GM21825 (cell line): ENCODE results near the gene LRMDA.

ENCODE experiments used
- ATAC-seq: cut with Tn5 transposase; IDR thresholded peaks from one replicate; pipeline ENCODE4 v1.9.1; 2021; ENCODE audit warnings: mild to moderate bottlenecking, moderate library complexity; ENCODE audit not compliant: unreplicated experiment

Gene LRMDA

GRCh38 chr10:76333796-76334195 lies 902.4 kb downstream of the LRMDA start:
- ATAC-seq: no peak

GRCh38 chr10:76334255-76334654 lies 902.8 kb downstream of the LRMDA start:
- ATAC-seq: no peak

DNA sequence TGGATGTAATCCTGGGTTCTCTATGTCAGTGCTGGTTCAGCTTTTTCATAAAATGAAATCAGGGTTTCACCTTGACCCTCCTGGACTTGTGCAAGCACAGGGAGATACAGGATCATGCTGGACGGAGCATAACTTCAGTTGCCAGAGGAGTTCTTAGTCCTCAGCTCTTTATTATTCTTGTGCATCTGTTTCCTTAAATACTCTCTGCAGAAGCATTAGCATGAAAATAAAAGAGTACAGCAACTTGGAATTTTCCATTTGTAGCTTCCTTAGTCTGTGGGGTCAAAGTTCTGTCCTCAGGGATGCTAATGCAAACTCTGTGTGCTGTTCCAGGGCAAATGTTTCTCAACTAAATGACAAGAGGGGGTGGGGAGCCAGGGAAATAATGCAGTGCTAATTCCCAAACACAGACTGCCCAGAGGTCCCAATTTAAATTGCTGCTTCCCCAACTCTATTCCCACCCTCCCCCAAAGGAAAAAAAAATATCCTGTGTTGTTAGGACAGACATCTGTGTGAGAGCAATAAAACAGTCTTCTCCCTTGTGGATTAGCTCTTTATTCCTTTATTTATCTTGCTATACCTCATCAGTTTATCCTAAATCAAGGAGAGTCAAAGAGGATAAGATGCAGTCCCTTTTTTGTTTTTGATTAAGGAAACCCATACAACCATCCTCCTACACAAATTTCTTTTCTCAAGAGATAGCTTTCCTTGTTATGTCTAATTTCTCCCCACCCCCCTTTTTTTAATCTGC lies 905.0 kb downstream of the LRMDA start:
- no peak for ATAC-seq

- no peak for ATAC-seq
Measured at GRCh38 chr10:76337641-76338040, 906.2 kb downstream of the LRMDA start.

DNA sequence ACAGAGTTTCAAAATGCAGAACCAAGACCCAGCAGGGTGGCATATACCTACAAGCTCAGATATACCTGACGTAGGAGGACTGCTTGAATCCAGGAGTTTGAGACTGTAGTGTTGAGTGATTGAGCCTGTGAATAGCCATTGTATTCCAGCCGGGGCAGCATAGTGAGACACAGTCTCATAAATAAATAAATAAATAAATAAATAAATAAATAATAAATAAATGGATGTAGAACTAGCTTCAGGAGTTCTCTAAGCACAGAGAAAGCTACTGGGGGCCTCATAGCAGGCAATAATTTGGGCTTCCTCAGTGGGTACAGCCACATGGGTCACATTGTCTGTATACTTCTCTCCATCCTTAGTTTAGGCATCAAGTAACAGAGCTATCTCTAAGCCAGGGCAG lies 906.8 kb downstream of the LRMDA start:
- no peak for ATAC-seq

DNA sequence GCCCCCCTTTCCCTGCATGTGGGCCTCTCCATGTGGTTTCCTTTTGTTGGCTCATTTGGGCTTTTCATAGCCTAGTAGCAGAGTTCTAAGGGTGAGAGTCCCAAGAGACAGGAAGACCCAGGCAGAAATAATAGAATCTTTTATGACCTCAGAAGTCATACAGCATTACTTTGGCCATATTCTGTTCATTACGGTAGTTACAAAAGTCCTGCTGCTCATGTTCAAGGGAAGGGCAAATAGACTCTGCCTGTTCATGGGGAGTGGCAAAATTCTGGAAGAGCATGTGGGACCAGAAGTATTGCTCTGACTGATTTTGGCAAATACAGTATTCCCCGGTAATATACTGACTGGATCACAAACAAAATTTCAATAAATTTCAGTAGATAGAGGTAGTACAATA lies 910.3 kb downstream of the LRMDA start:
- no peak for ATAC-seq

- ATAC-seq: no peak
Measured at GRCh38 chr10:76342996-76343395, 911.6 kb downstream of the LRMDA start.

DNA sequence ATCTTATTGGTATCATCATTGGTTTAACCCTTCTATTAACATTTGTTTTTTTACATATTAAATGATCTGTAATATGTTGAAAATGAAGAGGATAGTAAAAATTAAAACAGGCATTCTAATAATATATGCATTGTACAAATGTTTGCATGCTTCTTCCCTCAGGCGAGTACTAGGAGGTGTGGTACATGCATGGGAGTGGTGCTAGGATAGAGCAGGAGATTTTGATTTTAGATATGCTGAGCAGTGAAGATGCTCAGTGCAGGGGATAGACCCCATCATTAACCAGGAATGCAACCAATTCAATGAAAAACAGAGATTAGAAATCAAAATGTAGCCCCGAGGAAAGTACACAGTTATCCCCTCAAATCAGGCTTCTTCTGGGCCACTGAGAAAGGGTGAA lies 916.4 kb downstream of the LRMDA start:
- no peak for ATAC-seq

DNA sequence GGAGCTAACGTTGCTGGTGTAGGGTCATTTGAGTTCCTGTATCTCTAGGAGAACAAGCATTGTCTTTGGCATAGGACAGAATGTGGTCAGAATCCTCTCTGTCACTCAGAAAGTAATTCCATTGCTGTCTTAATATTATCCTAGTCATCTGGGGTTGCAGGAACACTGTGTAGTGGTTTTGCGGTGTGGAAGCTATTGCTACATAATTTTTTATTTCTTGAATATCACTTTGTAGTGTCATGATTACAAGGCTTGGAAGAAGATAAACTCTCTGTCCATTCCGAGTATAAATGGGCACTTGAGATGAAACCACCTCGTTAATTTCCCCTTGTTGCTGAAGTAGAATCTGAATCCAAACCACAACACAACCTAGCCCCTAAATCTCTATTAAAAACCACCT lies 919.2 kb downstream of the LRMDA start:
- no peak for ATAC-seq

GRCh38 chr10:76352300-76352699 lies 920.9 kb downstream of the LRMDA start:
- ATAC-seq: no peak

- ATAC-seq: no peak
Measured at GRCh38 chr10:76353237-76353851, 921.9 kb downstream of the LRMDA start.

DNA sequence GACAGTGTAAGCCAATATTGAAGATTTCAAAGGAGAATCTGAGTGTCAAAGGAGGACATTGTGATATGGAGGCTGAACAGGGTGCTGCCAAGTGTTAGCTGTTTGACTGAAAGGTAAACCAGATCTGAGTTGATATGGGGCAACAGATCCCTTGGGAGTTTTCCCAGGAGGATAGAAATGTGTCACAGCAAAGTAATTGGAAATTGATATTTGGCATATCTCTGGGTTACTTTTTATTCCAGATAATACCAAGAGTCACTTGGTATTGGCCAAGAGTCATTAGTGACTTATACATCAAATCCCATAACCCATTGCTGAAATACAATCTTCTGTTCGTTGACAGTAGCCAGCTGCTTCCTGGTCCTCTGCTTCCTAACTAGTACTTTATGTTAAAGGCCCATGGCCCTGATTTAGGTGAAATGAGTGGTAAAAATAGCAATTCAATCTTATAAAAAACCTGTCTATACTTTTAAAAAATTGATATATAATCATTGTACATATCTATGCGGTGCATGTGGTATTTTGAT lies 922.9 kb downstream of the LRMDA start:
- ATAC-seq: no peak

DNA sequence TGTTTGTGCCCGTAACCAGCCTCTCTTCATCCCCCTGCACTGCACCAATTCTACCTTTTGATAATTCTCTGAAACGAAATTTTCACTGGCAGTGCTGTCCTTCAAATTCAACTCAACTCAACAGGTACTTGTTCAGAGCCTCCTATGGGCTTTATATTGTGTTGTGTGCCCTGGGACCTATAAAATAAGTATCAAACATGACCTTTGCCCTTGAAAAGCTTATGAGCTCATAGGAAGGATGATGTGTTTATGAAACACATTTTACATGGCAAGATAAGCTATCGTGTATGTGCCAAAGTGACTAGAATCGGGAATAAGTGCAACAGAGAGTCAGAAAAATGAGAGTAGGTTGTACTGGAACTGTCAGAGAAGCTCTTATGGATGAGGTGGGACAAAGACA lies 923.5 kb downstream of the LRMDA start:
- ATAC-seq: no peak

DNA sequence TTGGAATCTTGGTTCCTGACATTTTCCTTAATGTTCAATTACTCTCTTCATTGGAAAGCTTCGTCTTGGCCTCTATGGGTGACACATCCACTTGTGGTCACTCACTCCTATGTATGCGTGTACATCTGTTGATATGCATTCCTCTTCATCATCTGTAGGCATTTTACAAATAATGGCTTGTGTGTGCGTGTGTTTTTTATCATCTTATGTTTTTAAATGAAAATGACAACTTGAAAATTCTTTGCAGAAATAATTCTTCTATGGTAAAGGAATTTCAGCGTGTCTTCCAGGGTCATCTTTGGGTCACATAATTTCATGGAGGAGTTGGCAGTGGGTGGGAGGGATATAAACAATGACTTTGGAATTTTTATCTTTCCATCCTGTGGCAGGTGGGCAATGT lies 925.1 kb downstream of the LRMDA start:
- no peak for ATAC-seq

DNA sequence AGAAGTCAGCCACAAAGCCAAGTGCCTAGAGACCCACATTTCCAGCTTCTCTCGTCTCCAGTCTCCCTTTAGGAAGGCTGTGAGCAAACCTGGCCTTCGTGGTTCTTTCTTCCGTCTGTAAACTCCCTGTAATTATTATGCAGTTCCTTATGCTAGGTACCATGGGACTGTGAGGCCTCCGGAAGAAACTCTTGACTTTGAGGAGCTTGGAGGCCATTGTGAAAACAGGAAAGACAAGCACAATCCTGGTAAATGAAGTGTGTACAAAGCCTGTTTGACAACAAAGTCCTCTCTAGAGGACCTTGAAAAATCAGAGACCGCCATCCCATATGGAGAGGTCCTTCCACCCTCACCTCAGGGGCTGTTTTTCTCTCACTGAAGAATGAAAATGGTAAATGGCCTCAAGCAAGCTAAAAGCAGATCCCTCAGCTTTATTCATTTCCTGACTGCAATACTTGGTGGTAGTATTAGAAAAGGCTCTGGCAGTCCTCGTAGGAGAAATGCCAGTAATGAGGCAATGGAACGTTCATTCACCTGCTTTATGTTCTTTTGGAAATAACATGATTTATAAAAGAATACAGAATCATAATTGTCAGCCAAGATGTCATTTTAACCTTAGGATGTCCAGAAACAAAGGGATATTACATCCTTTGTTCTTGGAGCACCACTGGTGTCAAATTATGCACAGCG lies 926.4 kb downstream of the LRMDA start:
- ATAC-seq: no peak

- ATAC-seq: no peak
Measured at GRCh38 chr10:76358743-76359395, 927.4 kb downstream of the LRMDA start.

GRCh38 chr10:76375761-76376160 lies 944.3 kb downstream of the LRMDA start:
- ATAC-seq: no peak

DNA sequence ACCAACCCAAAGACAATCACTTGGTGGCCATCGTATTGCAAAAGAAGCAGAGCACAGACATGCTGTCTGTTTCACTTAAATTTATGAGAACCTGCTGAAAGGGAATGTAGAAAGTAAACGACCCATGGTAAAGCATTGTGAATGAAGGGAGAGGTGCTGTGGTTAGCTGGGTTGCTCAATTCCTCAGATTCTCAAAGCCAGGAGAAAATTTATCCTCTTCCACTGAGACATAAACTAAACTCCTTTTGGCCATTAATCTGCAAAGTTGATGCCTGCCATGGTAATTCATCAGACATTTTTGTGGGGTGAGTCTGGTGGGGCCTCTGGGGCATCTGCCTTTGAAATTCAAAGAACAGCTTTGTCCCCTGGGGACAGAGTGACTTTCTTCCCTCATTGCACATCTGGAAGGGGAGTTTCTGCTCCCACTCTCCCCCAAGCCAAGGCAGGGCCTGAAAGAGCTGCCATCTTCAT lies 951.0 kb downstream of the LRMDA start:
- ATAC-seq: no peak

GRCh38 chr10:76388321-76389023 lies 957.0 kb downstream of the LRMDA start:
- ATAC-seq: no peak

DNA sequence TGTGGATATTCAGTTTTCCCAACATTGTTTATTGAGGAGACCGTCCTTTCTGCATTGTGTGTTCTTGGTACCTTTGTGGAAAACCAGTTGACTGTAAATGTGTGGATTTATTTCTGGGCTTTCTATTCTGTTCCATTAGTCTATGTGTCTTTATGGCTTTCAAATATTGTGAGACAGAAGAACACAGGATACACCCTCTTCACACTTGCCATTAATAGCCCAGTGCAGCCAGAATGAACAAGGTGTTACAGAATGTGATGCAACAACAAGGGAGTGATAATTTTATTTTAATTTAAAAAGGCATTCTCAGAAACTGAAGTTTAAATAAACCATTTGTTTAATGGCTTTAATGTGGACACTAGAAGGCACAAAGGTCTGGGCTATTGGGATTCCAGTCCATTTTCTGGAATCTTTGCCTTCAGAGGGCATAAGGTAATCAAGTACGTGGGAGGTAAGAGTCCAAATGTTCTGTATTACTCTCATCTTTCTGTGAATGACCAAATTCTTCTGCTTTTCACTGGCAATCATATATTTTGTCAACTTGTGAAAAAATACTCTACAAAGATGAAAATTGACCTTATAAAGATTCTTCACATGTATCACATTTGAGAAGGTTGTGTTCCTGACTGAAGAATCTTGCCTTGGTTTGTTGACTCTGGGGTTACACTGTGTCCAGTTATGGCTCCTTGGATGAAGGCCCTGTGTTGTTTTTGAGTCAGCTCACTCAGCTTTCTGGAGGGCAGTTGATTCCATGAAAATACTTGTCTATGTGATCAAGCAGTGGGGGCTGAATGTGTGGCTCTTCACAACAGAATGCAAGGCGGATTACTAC lies 962.7 kb downstream of the LRMDA start:
- no peak for ATAC-seq
